Gastrocnemius medialis (tissue), 4 donors: ENCODE results near the gene PDGFRB.

Experiments
- POLR2A ChIP-seq, 2 donors: fragments of 450-650 bp; IDR thresholded peaks; one replicate each; pipeline ENCODE4 v1.6.1; 2017; ENCODE audit warnings: antibody characterized with exemption in 2 of 2, mild to moderate bottlenecking in 2 of 2, moderate library complexity in 2 of 2
- TF ChIP-seq, protein P1 (sequence below), 5 experiments: fragments of 450-650 bp in 3 of 5; fragments of 200-600 bp in 2 of 5; sonication (generic) in 2 of 5; IDR thresholded peaks in 4 of 5; conservative IDR thresholded peaks in 1 of 5; 1 replicate in 4 of 5; 2 replicates in 1 of 5; pipeline ENCODE4 v1.5.1; 2016 to 2019; ENCODE audit warnings: antibody characterized with exemption in 5 of 5, mild to moderate bottlenecking in 3 of 5, moderate library complexity in 3 of 5

DNA sequence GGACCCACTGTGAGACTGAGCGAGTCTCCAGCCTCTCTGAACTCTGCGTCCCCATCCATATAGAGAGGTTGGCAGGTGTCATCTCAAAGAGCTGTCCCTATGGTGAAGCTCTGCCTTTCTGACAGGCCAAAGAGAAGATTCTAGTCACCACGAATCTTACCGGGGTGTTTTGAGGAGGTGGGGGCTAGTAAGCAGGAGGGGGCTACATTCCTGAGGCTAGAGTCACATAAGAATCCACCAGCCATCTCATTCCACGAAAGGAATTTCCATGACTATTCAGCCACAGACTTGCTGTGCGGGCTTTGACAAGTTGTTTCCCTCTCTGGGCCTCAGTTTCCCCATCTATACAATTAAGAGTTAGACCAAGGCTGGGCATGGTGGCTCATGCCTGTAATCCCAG, 16.3 kb downstream of the PDGFRB start:
- TF ChIP-seq, protein P1, sequence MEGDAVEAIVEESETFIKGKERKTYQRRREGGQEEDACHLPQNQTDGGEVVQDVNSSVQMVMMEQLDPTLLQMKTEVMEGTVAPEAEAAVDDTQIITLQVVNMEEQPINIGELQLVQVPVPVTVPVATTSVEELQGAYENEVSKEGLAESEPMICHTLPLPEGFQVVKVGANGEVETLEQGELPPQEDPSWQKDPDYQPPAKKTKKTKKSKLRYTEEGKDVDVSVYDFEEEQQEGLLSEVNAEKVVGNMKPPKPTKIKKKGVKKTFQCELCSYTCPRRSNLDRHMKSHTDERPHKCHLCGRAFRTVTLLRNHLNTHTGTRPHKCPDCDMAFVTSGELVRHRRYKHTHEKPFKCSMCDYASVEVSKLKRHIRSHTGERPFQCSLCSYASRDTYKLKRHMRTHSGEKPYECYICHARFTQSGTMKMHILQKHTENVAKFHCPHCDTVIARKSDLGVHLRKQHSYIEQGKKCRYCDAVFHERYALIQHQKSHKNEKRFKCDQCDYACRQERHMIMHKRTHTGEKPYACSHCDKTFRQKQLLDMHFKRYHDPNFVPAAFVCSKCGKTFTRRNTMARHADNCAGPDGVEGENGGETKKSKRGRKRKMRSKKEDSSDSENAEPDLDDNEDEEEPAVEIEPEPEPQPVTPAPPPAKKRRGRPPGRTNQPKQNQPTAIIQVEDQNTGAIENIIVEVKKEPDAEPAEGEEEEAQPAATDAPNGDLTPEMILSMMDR (IDR thresholded peaks at IDR 0.05 in 4 of 5, conservative IDR thresholded peaks at IDR 0.05 in 1 of 5) = no peak
- TF ChIP-seq POLR2A (IDR thresholded peaks at IDR 0.05) = no peak
